Muscle layer of duodenum (tissue), 2 donors: ENCODE measurements around the gene TEX264.
A peak's percentile ranks its signal among the peaks of the same experiment; 100 is the strongest.
"Not testable (repeated sequence)": the region's sequence is repeated elsewhere in the genome, so short reads cannot be mapped to it uniquely, and the experiment has no call there.

Experiments used
- H3K27ac ChIP-seq: one replicate; pipeline ENCODE4 v1.7.0; 2013; ENCODE audit warnings: mild to moderate bottlenecking, low read length
- H3K27me3 ChIP-seq: one replicate; pipeline ENCODE4 v1.7.0; 2013; ENCODE audit warnings: low read depth, mild to moderate bottlenecking, control low read depth, low read length
- H3K36me3 ChIP-seq, 2 donors: one replicate each; pipeline ENCODE4 v1.7.0; 2013; ENCODE audit warnings: low read length in 2 of 2, control low read depth in 1 of 2, mild to moderate bottlenecking in 1 of 2; ENCODE audit not compliant: insufficient read depth in 2 of 2, control insufficient read depth in 1 of 2
- H3K4me1 ChIP-seq, 2 donors: one replicate each; pipeline ENCODE4 v1.7.0; 2013; ENCODE audit warnings: low read length in 2 of 2, mild to moderate bottlenecking in 2 of 2, control low read depth in 1 of 2, moderate library complexity in 1 of 2; ENCODE audit not compliant: insufficient read depth in 2 of 2, control insufficient read depth in 1 of 2
- H3K4me3 ChIP-seq, 2 donors: one replicate each; pipeline ENCODE4 v1.7.0; 2013; ENCODE audit warnings: low read length in 2 of 2, low read depth in 1 of 2, mild to moderate bottlenecking in 1 of 2
- H3K9me3 ChIP-seq, 2 donors: one replicate each; pipeline ENCODE4 v1.7.0; 2013; ENCODE audit warnings: low read length in 2 of 2, control low read depth in 1 of 2, mild to moderate bottlenecking in 1 of 2; ENCODE audit not compliant: control insufficient read depth in 1 of 2
- donor health status: healthy.

TEX264 gene, protein sequence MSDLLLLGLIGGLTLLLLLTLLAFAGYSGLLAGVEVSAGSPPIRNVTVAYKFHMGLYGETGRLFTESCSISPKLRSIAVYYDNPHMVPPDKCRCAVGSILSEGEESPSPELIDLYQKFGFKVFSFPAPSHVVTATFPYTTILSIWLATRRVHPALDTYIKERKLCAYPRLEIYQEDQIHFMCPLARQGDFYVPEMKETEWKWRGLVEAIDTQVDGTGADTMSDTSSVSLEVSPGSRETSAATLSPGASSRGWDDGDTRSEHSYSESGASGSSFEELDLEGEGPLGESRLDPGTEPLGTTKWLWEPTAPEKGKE

DNA sequence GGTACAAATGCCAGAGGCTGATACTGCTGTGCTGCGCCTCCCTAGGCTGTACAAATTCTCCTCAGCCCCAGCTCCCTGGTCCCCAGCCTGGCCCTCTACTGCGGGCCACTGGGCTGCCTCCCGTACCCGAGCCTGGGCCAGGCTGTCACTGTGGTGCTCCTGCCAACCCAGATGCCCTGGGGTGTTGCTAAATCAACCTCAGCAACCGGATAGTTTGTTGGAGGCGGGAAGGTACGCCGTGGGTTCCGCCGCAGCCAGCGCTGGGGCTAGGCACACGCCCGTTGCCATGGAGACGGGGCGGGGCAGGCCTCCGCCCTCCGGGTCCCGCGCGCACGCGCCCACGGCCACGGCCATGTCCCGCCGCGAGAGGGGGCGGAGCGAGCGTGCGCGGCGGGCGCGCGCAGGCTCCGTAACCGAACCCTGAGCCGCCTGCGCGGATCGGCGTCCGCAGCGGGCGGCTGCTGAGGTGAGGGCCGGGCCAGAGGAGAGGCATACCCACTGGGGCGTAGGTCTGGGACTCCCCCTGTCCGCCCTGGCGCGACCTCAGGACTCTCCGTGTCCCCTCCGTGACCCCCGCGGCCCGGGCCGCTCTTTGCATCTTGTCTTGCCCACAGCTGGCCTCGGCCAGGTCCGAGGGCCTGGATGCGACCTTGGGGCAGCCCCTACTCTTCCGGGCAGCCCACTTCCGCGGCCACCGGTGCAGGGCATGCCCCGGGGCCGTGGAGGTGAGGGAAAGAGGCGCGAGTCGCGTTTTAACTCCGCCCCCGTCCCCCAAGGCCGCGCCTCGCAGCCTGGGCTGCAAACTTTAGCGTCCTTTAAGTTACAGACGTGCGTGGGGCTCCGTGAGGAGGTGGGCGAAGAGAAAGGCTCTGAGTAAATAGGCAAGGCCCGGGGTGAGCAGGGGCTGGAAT is at the start of gene TEX264:
Gene TEX264, plus strand, starts transcription at position 430 of the 911 bp plus-strand sequence. CDS start 3,053 bp downstream, outside the sequence.
- peak within 1 kb of the TSS; percentile 79 to 97 for H3K4me3 ChIP-seq
- H3K9me3 ChIP-seq, result no peaks in the 10 kb centered on the region
- H3K27ac ChIP-seq, result peak within 1 kb of the TSS; percentile 67
- peaks cover 15 to 28% of the 10 kb centered on the region in 2 donors for H3K4me1 ChIP-seq
- H3K27me3 ChIP-seq, result no peaks in the 10 kb centered on the region
- H3K36me3 ChIP-seq, result peaks cover 5 to 17% of the 10 kb centered on the region in 2 donors

DNA sequence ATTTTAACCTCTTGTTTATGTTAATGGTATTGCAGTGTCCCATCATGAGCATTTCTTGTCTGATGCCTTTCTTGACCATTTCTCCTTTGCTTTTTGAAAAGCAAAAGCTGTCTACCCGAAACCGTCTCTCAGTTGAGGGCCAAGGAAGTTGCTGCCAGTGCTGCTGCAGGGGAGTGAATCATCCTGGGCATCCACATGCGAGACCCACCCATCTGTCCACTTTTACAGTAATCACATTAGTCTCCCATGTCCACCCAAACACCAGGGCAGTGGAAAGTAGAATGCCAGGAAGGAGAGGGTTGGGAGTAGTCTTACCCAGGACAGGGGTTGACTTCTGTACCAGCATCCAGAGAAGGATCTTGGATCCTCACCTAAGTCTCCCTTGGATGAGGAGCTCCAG is 48.6 kb upstream of the TEX264 start:
- Histone ChIP-seq H3K9me3 (no peaks in the 10 kb centered on the region), H3K27me3 (no peaks in the 10 kb centered on the region)

DNA sequence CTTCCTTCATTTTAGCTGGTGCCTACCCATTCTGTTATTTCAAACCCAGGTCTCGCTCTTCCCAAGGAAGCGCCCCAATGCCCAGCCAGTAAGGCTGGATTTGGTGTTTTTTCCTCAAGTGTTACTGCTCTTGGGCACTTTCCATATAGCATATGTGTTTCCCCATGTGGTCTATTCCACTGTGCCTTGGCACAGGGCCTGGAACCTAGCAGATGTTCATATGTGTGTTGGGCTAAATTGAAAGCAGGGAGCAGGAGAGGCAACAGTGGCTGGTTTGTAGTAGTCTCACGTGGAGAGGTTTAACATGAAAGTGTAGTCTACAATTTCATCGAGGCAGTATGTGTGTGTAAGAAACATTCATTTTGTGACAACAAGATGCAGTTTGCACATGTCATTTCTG is 48.2 kb upstream of the TEX264 start:
- no peak overlapping the region for H3K4me3 ChIP-seq
- no peaks in the 10 kb centered on the region for H3K9me3 ChIP-seq
- H3K4me1 ChIP-seq, result peaks cover 13 to 41% of the 10 kb centered on the region in 2 donors
- peaks cover 3 to 5% of the 10 kb centered on the region in 2 donors for H3K36me3 ChIP-seq
- H3K27me3 ChIP-seq, result no peaks in the 10 kb centered on the region
- no peak overlapping the region for H3K27ac ChIP-seq

More for the DNA sequence above, 48.6 kb upstream of the TEX264 start:
- Histone ChIP-seq H3K4me1 (peaks cover 13 to 41% of the 10 kb centered on the region in 2 donors), H3K4me3 (no peak overlapping the region), H3K27ac (no peak overlapping the region), H3K36me3 (peaks cover 0 to under 1% of the 10 kb centered on the region in 2 donors)

DNA sequence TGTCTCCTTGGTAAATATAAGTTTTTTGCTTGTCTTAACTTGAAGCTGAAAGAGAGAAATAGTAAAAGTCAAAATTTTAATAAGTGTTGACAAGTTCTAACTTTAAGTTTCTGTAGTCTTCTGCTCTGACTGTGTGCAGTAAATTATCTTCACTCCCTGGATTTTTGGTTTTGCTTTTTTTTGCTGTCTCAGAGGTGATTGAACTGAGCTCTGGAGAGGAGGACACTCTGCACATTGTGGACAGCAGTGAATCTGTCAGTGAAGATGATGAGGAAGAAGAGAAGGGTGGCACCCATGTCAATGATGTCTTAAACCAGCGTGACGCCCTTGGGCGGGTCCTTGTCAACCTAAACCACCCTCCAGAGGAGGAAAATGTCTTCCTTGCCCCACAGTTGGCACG is 40.5 kb upstream of the TEX264 start:
- H3K36me3 ChIP-seq, result peaks cover 45 to 54% of the 10 kb centered on the region in 2 donors
- no peaks in the 10 kb centered on the region for H3K9me3 ChIP-seq
- H3K4me1 ChIP-seq, result no peaks in the 10 kb centered on the region
- H3K27me3 ChIP-seq, result no peaks in the 10 kb centered on the region
- H3K4me3 ChIP-seq, result no peak overlapping the region
- no peak overlapping the region for H3K27ac ChIP-seq

DNA sequence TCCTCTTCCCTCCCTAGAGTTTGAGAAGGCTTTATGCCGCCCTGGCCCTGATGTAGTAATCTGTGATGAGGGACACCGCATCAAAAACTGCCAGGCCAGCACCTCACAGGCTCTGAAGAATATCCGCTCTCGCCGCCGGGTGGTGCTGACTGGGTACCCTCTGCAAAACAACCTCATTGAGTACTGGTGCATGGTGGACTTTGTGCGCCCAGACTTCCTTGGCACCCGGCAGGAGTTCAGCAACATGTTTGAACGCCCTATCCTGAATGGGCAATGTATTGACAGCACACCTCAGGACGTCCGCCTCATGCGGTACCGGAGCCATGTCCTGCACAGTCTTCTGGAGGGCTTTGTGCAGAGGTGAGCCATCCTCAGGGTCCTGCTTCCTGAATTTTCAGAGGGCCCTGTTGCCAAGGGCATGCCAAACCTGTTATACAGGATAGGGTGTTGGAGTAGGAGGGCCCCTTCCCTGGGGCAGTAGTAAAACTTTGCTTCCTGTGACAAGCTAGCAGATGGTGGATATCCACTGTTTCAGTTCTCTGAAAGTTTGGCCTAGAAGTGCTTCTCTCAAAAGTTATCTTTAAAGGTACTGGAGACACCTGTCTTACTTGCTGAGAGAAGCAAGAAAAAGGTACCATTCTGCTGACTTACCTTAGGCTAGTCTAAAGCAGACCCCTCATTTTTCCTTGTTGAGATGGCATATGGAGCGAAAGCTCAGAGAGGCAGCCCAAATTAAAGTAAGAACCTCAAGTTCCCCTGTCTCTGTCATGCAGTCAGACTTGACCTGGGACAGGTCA is 33.7 kb upstream of the TEX264 start:
- H3K4me1 ChIP-seq, result no peaks in the 10 kb centered on the region
- peaks cover 79 to 81% of the 10 kb centered on the region in 2 donors for H3K36me3 ChIP-seq
- H3K27ac ChIP-seq, result no peak overlapping the region
- H3K9me3 ChIP-seq, result no peaks in the 10 kb centered on the region
- no peak overlapping the region for H3K4me3 ChIP-seq
- no peaks in the 10 kb centered on the region for H3K27me3 ChIP-seq

DNA sequence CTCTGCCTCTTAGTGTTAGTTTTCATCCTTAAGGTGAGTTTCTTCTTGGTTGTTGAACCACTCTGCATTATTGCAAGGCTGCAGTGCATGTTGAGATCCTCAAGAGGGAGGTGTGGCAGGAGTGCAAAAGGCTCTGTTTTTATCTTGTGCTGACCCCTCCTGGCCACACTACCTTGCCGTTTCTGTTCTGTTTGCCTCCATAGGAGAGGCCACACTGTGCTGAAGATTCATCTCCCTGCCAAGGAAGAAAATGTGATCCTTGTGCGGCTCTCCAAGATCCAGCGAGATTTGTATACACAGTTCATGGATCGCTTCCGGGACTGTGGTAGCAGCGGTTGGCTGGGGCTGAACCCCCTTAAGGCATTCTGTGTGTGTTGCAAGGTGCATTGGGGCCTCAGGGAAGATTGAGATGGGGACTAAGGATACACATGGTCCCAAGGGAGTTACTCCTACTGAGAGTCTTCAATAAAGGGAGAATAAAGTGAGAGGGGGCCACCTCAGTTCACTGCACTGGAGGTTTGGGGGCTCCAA is 33.0 kb upstream of the TEX264 start:
- Histone ChIP-seq H3K27ac (no peak overlapping the region), H3K9me3 (no peaks in the 10 kb centered on the region), H3K27me3 (no peaks in the 10 kb centered on the region), H3K4me3 (no peak overlapping the region), H3K4me1 (no peaks in the 10 kb centered on the region), H3K36me3 (peaks cover 84 to 86% of the 10 kb centered on the region in 2 donors)

DNA sequence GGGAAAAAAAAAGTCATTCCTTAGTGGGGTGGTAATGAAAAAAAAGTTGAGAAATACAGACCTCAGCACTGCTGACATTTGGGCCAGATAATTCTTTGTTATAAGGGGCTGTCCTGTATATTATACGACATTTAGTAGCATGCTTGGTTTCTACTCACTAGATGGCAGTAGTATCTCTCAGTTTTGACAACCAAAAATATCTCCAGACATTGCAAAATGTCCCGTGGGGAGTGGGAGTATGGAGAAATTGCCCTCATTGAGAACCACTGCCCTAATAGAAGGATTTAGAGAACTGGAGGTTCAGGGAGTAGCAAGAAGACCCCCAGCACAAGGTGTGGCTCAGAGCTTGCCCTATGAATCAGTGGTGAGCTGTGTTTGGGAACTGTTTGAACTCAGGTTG is 28.6 kb upstream of the TEX264 start:
- no peaks in the 10 kb centered on the region for H3K27me3 ChIP-seq
- no peak overlapping the region for H3K4me3 ChIP-seq
- no peaks in the 10 kb centered on the region for H3K4me1 ChIP-seq
- peaks cover 83 to 91% of the 10 kb centered on the region in 2 donors for H3K36me3 ChIP-seq
- no peaks in the 10 kb centered on the region for H3K9me3 ChIP-seq
- no peak overlapping the region for H3K27ac ChIP-seq

DNA sequence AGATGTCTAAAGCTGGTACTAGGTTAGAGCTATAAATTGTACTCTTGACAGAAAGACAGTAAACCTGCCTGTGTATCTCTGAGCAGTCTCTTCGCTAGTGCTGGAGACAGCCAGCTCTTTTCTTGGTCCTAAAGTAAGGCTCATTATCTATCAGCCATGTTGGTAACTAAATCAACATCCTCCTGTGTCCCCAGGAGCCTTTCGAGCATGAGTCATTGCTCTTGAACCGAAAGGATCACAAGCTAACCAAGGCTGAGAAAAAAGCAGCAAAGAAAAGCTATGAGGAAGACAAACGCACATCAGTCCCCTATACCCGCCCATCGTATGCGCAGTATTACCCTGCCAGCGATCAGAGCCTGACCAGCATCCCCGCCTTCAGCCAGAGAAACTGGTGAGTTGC is 25.0 kb upstream of the TEX264 start:
- Histone ChIP-seq H3K9me3 (no peaks in the 10 kb centered on the region), H3K4me3 (no peak overlapping the region), H3K27ac (no peak overlapping the region), H3K27me3 (no peaks in the 10 kb centered on the region), H3K4me1 (no peaks in the 10 kb centered on the region), H3K36me3 (peaks cover 50 to 70% of the 10 kb centered on the region in 2 donors)

DNA sequence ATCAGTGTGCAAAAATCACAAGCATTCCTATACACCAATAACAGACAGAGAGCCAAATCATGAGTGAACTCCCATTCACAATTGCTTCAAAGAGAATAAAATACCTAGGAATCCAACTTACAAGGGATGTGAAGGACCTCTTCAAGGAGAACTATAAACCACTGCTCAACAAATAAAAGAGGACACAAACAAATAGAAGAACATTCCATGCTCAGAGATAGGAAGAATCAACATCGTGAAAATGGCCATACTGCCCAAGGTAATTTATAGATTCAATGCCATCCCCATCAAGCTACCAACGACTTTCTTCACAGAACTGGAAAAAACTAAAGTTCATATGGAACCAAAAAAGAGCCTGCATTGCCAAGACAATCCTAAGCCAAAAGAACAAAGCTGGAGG is 18.9 kb upstream of the TEX264 start:
- H3K9me3 ChIP-seq, H3K4me1 ChIP-seq, H3K4me3 ChIP-seq, H3K27ac ChIP-seq, H3K27me3 ChIP-seq: not testable (repeated sequence)
- H3K36me3 ChIP-seq, result peaks cover 2 to 32% of the 10 kb centered on the region in 2 donors

DNA sequence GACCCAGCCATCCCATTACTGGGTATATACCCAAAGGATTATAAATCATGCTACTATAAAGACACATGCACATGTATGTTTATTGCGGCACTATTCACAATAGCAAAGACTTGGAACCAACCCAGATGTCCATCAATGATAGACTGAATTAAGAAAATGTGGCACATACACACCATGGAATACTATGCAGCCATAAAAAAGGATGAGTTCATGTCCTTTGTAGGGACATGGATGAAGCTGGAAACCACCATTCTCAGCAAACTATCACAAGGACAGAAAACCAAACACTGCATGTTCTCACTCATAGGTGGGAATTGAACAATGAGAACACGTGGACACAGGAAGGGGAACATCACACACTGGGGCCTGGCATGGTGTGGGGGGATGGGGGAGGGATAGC is 17.6 kb upstream of the TEX264 start:
- not testable (repeated sequence) for H3K4me3 ChIP-seq, H3K27ac ChIP-seq, H3K9me3 ChIP-seq, H3K4me1 ChIP-seq, H3K27me3 ChIP-seq
- peaks cover 8 to 32% of the 10 kb centered on the region in 2 donors for H3K36me3 ChIP-seq

DNA sequence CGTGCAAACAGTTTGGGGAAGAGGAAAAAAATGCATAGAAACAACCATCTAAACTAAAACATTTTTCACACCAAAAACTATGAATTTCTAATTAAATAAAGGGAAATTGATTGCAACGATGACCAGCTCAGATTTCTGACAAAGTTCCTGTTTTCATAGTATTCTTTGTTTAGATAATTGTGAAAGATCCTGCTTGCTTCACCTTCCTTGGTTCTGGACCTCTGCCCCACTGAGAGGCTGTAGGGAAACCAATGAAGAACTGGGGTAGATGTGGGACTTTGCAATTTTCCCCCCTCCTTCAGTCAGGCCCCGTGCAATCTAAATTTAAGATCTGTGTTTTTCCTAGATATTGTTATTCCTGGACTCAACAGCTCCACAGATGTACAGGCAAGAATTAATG is 13.8 kb upstream of the TEX264 start:
- Histone ChIP-seq H3K27ac (no peak overlapping the region), H3K4me3 (no peak overlapping the region), H3K27me3 (no peaks in the 10 kb centered on the region), H3K36me3 (peaks cover 18 to 52% of the 10 kb centered on the region in 2 donors), H3K9me3 (no peaks in the 10 kb centered on the region), H3K4me1 (no peaks in the 10 kb centered on the region)
